Fibroblast of lung (primary cell): ENCODE measurements around the gene IGFLR1. TPM values are rescaled to one million over a fixed set of nuclear protein-coding genes. Genes with fewer than 3 reads are reported as not detected.
A peak's percentile ranks its signal among the peaks of the same experiment; 100 is the strongest.
"Not testable (repeated sequence)": the region's sequence is repeated elsewhere in the genome, so short reads cannot be mapped to it uniquely, and the experiment has no call there.

ENCODE experiments used
- DNase-seq, 2 donors: peaks; one replicate each; pipeline versions ENCODE4 v3.0.0 to v3.0.0-alpha.2; 2010; ENCODE audit warnings: low read depth in 2 of 2
- H2AFZ ChIP-seq: 2 replicates; pipeline ENCODE4 v1.5.1; 2012; ENCODE audit warnings: low read length, control low read depth, inconsistent platforms
- H3K27ac ChIP-seq: 2 replicates; pipeline ENCODE4 v1.5.1; 2011; ENCODE audit warnings: low read length, control low read depth; ENCODE audit not compliant: insufficient read depth
- H3K27me3 ChIP-seq: 2 replicates; pipeline ENCODE4 v1.5.1; 2011; ENCODE audit warnings: mild to moderate bottlenecking, low read length; ENCODE audit not compliant: control insufficient read depth, insufficient read depth
- H3K36me3 ChIP-seq: 2 replicates; pipeline ENCODE4 v1.5.1; 2011; ENCODE audit warnings: low read length; ENCODE audit not compliant: control insufficient read depth, insufficient read depth
- H3K4me1 ChIP-seq: 2 replicates; pipeline ENCODE4 v1.5.1; 2011; ENCODE audit warnings: low read length; ENCODE audit not compliant: control insufficient read depth, insufficient read depth; ENCODE audit errors: extremely low read depth
- H3K4me2 ChIP-seq: 2 replicates; pipeline ENCODE4 v1.5.1; 2011; ENCODE audit warnings: low read length, control low read depth; ENCODE audit not compliant: insufficient read depth; ENCODE audit errors: extremely low read depth
- H3K4me3 ChIP-seq, 4 experiments: fragments of 200-600 bp in 1 of 4; sonication (generic) in 1 of 4; replicated peaks in 1 of 4; 2 replicates each; pipeline ENCODE4 v1.5.1; 2011 to 2016; ENCODE audit warnings: low read length in 4 of 4, low read depth in 3 of 4, mild to moderate bottlenecking in 3 of 4, control low read depth in 2 of 4, inconsistent platforms in 1 of 4, mixed read lengths in 1 of 4; ENCODE audit not compliant: insufficient read depth in 1 of 4; ENCODE audit errors: control extremely low read depth in 1 of 4
- H3K79me2 ChIP-seq: 2 replicates; pipeline ENCODE4 v1.5.1; 2012; ENCODE audit warnings: mild to moderate bottlenecking, low read length, inconsistent platforms; ENCODE audit not compliant: control insufficient read depth, insufficient read depth
- H3K9ac ChIP-seq: 2 replicates; pipeline ENCODE4 v1.5.1; 2011; ENCODE audit warnings: mild to moderate bottlenecking, low read length, control low read depth; ENCODE audit not compliant: insufficient read depth
- H3K9me3 ChIP-seq: 2 replicates; pipeline ENCODE4 v1.5.1; 2012; ENCODE audit warnings: low read depth, low read length; ENCODE audit not compliant: control insufficient read depth, insufficient read depth
- H4K20me1 ChIP-seq: 2 replicates; pipeline ENCODE4 v1.5.1; 2011; ENCODE audit warnings: low read length; ENCODE audit not compliant: control insufficient read depth, insufficient read depth; ENCODE audit errors: extremely low read depth
- EZH2 ChIP-seq: IDR thresholded peaks from 2 replicates; pipeline ENCODE4 v1.5.1; 2012; ENCODE audit warnings: low read length, control low read depth, mild to moderate bottlenecking; ENCODE audit errors: missing control alignments
- polyA plus RNA-seq, 2 donors: library from polyadenylated mRNA; depleted of rRNA in 1 of 2; stranded (reverse) in 1 of 2; unstranded in 1 of 2; fragments of >200 nt; gene quantifications; 2 replicates each; pipeline ENCODE4 v1.2.1, GENCODE V29; 2011 to 2012; ENCODE audit warnings: missing spikeins in 1 of 2
- total RNA-seq: library from RNA; depleted of rRNA; stranded (reverse); fragments of >200 nt; gene quantifications from 2 replicates; pipeline ENCODE4 v1.2.1, GENCODE V29; 2014
- TF ChIP-seq, protein P1 (sequence below), 2 donors: IDR thresholded peaks in 1 of 2; conservative IDR thresholded peaks in 1 of 2; 1 replicate in 1 of 2; 2 replicates in 1 of 2; pipeline ENCODE4 v1.5.1; 2011 to 2012; ENCODE audit warnings: low read length in 2 of 2, control low read depth in 1 of 2, inconsistent platforms in 1 of 2, low read depth in 1 of 2, mild to moderate bottlenecking in 1 of 2

Gene IGFLR1
- total and polyA plus RNA-seq, 2 donors (not counting 1 experiment from before 2014, with no cell fraction given), result 0.17 to 0.75 TPM

- Histone ChIP-seq H3K27ac (no peak overlapping the region), H2AFZ (no peak overlapping the region), H3K4me1 (peaks cover 4% of the 10 kb centered on the region), H3K9ac (no peak overlapping the region), H3K27me3 (no peaks in the 10 kb centered on the region), H3K79me2 (peaks cover 3% of the 10 kb centered on the region), H3K9me3 (no peaks in the 10 kb centered on the region), H3K4me2 (no peak overlapping the region), H3K36me3 (peaks cover 2% of the 10 kb centered on the region), H4K20me1 (no peaks in the 10 kb centered on the region), H3K4me3 (no peak overlapping the region)
- DNase-seq, result peak; percentile 17 to 42
- TF ChIP-seq, protein P1, sequence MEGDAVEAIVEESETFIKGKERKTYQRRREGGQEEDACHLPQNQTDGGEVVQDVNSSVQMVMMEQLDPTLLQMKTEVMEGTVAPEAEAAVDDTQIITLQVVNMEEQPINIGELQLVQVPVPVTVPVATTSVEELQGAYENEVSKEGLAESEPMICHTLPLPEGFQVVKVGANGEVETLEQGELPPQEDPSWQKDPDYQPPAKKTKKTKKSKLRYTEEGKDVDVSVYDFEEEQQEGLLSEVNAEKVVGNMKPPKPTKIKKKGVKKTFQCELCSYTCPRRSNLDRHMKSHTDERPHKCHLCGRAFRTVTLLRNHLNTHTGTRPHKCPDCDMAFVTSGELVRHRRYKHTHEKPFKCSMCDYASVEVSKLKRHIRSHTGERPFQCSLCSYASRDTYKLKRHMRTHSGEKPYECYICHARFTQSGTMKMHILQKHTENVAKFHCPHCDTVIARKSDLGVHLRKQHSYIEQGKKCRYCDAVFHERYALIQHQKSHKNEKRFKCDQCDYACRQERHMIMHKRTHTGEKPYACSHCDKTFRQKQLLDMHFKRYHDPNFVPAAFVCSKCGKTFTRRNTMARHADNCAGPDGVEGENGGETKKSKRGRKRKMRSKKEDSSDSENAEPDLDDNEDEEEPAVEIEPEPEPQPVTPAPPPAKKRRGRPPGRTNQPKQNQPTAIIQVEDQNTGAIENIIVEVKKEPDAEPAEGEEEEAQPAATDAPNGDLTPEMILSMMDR (conservative IDR thresholded peaks at IDR 0.05 in 1 of 2, IDR thresholded peaks at IDR 0.05 in 1 of 2; ENCODE audit: low read depth in 1 of 2, low read length in 2 of 2), result no peak
- TF ChIP-seq EZH2, result no peak
These were observed 31.0 kb upstream of the IGFLR1 start for GRCh38 chr19:35773020-35773806.

DNA sequence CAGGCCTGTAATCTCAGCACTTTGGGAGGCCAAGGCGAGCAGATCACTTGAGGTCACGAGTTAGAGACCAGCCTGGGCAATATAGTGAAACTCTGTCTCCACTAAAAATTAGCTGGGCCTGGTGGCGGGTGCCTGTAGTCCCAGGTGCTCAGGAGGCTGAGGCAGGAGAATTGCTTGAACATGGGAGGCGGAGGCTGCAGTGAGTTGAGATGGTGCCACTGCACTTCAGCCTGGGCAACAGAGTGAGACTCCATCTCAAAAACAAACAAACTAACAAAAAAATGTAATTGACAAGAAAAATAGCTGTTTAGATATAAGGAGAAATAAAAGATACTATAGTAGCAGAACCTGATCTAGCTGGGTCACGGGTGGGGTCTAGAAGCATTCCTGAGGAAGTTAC is 30.1 kb upstream of the IGFLR1 start:
- H3K9me3 ChIP-seq, DNase-seq, H3K9ac ChIP-seq, H3K27me3 ChIP-seq, H3K36me3 ChIP-seq, H4K20me1 ChIP-seq, H3K4me3 ChIP-seq, H2AFZ ChIP-seq, H3K27ac ChIP-seq, H3K4me2 ChIP-seq, H3K79me2 ChIP-seq, H3K4me1 ChIP-seq: not testable (repeated sequence)

- Histone ChIP-seq H3K4me3 (no peak overlapping the region), H3K79me2 (no peaks in the 10 kb centered on the region), H3K4me2 (no peak overlapping the region), H3K27ac (no peak overlapping the region), H3K9me3 (no peaks in the 10 kb centered on the region), H3K36me3 (peaks cover 11% of the 10 kb centered on the region), H3K4me1 (no peaks in the 10 kb centered on the region), H2AFZ (no peak overlapping the region), H4K20me1 (no peaks in the 10 kb centered on the region), H3K9ac (no peak overlapping the region), H3K27me3 (no peaks in the 10 kb centered on the region)
- TF ChIP-seq, protein P1 (conservative IDR thresholded peaks at IDR 0.05 in 1 of 2, IDR thresholded peaks at IDR 0.05 in 1 of 2; ENCODE audit: low read depth in 1 of 2, low read length in 2 of 2), result no peak
- TF ChIP-seq EZH2, result no peak
- DNase-seq, result no peak
These were observed 25.8 kb upstream of the IGFLR1 start for GRCh38 chr19:35768082-35768421.
